ENCODE data around the gene VIPR1. TPM values are rescaled to one million over a fixed set of nuclear protein-coding genes. Genes with fewer than 3 reads are reported as not detected.
"Not testable (repeated sequence)": the region's sequence is repeated elsewhere in the genome, so short reads cannot be mapped to it uniquely, and the experiment has no call there.

Gene VIPR1
- total RNA-seq, 2 experiments from 2014 or later = 6.6 to 6.7 TPM

- DNase-seq (peak; percentile 45), ATAC-seq (peak; percentile 98)
- POLR2A ChIA-PET = no interaction called here
- H3K9me3 Mint-ChIP-seq (ENCODE audit: low read depth) = no peaks in the 10 kb centered on the region
- H3K4me3 Mint-ChIP-seq = peak overlapping the region; percentile 22
- intact Hi-C loops (cut with DNase I, micrococcal nuclease) = loop anchor here (1.0 kb wide), 2 partner anchors 26 to 82 kb away; no protein-coding TSS in a partner anchor
- H3K36me3 Mint-ChIP-seq (ENCODE audit: low read depth) = peaks cover 46% of the 10 kb centered on the region
- H3K27ac Mint-ChIP-seq = peak overlapping the region; percentile 86
- no peaks in the 10 kb centered on the region for H3K27me3 Mint-ChIP-seq
- CTCF ChIA-PET = interaction anchor here (0.7 to 1.3 kb wide), 3 partner anchors 27 to 54 kb away, joined by 3 to 6 read pairs (median 3); partner anchors contain the start of gene VIPR1
- H3K4me1 Mint-ChIP-seq = peaks cover 32% of the 10 kb centered on the region
Observed at GRCh38 chr3:42556089-42556632, 53.7 kb downstream of the VIPR1 start.

- intact Hi-C loops (cut with DNase I, micrococcal nuclease) = loop anchor here (1.0 kb wide), 2 partner anchors 25 to 81 kb away; no protein-coding TSS in a partner anchor
- H3K4me3 Mint-ChIP-seq = peak overlapping the region; percentile 22
- POLR2A ChIA-PET; H3K27me3 Mint-ChIP-seq; DNase-seq; H3K9me3 Mint-ChIP-seq (ENCODE audit: low read depth): not testable (repeated sequence)
- H3K27ac Mint-ChIP-seq = peak overlapping the region; percentile 86
- H3K36me3 Mint-ChIP-seq (ENCODE audit: low read depth) = peaks cover 46% of the 10 kb centered on the region
- H3K4me1 Mint-ChIP-seq = peaks cover 33% of the 10 kb centered on the region
- CTCF ChIA-PET = interaction anchor here (0.9 to 1.3 kb wide), 4 partner anchors 25 to 55 kb away, joined by 3 to 6 read pairs (median 4); partner anchors contain the start of genes SEC22C and VIPR1
- ATAC-seq = peak; percentile 5
Observed at GRCh38 chr3:42556817-42557216, 54.4 kb downstream of the VIPR1 start.

DNA sequence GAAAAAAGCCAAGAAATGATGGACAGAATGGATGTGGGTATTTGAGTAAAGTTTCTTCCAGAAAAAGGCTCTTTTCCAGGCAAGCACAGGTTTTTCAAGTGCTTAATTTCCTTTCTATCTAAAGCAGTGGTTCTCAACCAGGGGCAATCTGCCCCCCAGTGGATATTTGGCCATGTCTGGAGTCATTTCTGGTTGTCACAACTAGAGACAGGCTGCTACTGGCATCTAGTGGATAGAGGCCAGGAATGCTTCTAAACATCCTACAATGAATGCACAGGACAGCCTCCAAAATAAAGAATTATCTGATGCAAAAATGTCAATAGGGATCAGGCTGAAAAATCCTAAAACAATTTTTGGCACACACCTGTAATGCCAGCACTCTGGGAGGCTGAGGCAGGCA is 55.4 kb downstream of the VIPR1 start:
- ATAC-seq (no peak), DNase-seq (peak; percentile 25)
- Mint-ChIP-seq H3K4me1 (peaks cover 39% of the 10 kb centered on the region), H3K36me3 (ENCODE audit: low read depth) (peaks cover 47% of the 10 kb centered on the region), H3K27me3 (no peaks in the 10 kb centered on the region), H3K4me3 (no peak overlapping the region), H3K27ac (no peak overlapping the region), H3K9me3 (ENCODE audit: low read depth) (no peaks in the 10 kb centered on the region)
- CTCF ChIA-PET = interaction anchor here (0.7 to 1.4 kb wide), 4 partner anchors 10 to 56 kb away, joined by 3 to 5 read pairs (median 4); partner anchors contain the start of gene VIPR1
- POLR2A ChIA-PET = no interaction called here
- intact Hi-C loops (cut with DNase I, micrococcal nuclease) = no loop called here

DNA sequence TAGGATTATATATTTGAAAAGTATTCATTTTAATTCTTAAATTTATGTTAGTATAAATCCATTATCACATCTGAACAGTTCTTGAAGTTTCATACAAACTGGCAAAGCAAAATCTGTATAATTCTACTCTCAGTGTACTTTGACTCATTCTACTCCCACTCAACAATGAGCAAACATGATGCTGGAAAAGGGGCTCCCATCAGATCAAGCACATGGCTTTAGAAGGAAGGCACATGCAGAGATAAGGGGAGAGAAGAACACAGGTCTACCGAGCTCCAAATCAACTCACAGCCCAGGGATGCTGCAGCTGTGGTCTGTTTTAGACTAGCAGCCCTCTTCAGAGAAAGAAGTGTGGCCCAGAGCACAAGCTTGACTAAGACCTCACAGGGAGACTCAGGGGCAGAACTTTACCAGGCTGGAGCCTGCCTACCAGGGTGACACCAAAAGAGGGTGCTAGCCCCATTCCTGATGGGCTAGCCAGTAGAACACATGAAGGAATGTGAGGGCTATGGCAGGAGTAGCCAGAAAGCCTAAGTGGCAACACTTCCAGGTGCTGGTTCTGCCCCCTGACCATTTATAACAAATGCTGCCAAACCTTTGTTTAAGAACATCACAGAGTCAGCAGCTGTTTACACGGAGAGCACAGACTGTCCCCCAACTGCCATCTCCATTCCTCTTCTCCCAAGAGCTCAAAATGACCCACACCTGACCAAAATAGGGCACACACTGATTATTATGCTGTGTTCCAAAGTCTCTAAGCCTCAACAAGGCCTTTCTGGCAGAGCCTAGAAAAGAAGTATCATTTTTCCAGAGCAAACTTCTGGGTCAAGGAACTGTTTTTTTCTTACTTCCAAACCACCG is 59.8 kb downstream of the VIPR1 start:
- peaks cover 23% of the 10 kb centered on the region for H3K36me3 Mint-ChIP-seq (ENCODE audit: low read depth)
- peak; percentile 42 for ATAC-seq
- H3K4me1 Mint-ChIP-seq = peaks cover 15% of the 10 kb centered on the region
- intact Hi-C loops (cut with DNase I, micrococcal nuclease) = no loop called here
- no peaks in the 10 kb centered on the region for H3K9me3 Mint-ChIP-seq (ENCODE audit: low read depth)
- no peak for DNase-seq
- H3K4me3 Mint-ChIP-seq = no peak overlapping the region
- H3K27me3 Mint-ChIP-seq = no peaks in the 10 kb centered on the region
- POLR2A ChIA-PET = no interaction called here
- peak overlapping the region; percentile 83 for H3K27ac Mint-ChIP-seq
- CTCF ChIA-PET = interaction anchor here (0.6 to 1.4 kb wide), 5 partner anchors 10 to 315 kb away, joined by 3 to 6 read pairs (median 3); no protein-coding TSS in a partner anchor

- CTCF ChIA-PET = no interaction called here
Observed at GRCh38 chr3:42569593-42570142, 67.2 kb downstream of the VIPR1 start.

GRCh38 chr3:42572278-42572677 is 69.8 kb downstream of the VIPR1 start:
- Mint-ChIP-seq H3K4me1 (peaks cover 16% of the 10 kb centered on the region), H3K36me3 (ENCODE audit: low read depth) (peaks cover 51% of the 10 kb centered on the region), H3K27me3 (no peaks in the 10 kb centered on the region), H3K4me3 (no peak overlapping the region), H3K9me3 (ENCODE audit: low read depth) (peaks cover 14% of the 10 kb centered on the region), H3K27ac (peak overlapping the region; percentile 28)
- peak; percentile 33 for DNase-seq
- ATAC-seq = peak; percentile 71
- ChIA-PET POLR2A (no interaction called here), CTCF (interaction anchor here (0.6 to 1.5 kb wide), 5 partner anchors 9 to 803 kb away, joined by 3 to 6 read pairs (median 3); no protein-coding TSS in a partner anchor)
- intact Hi-C loops (cut with DNase I, micrococcal nuclease) = no loop called here

More at GRCh38 chr3:42569593-42570142, 67.2 kb downstream of the VIPR1 start:
- Mint-ChIP-seq H3K27ac (no peak overlapping the region), H3K27me3 (no peaks in the 10 kb centered on the region), H3K36me3 (ENCODE audit: low read depth) (peaks cover 40% of the 10 kb centered on the region), H3K9me3 (ENCODE audit: low read depth) (peaks cover 6% of the 10 kb centered on the region), H3K4me1 (peaks cover 6% of the 10 kb centered on the region), H3K4me3 (no peak overlapping the region)
- DNase-seq (no peak), ATAC-seq (no peak)
- POLR2A ChIA-PET = interaction anchor here (0.6 kb wide), 1 partner anchor 516 kb away, joined by 4 read pairs; no protein-coding TSS in a partner anchor
- intact Hi-C loops (cut with DNase I, micrococcal nuclease) = no loop called here

GRCh38 chr3:42575137-42575741 is 72.8 kb downstream of the VIPR1 start:
- intact Hi-C loops (cut with DNase I, micrococcal nuclease) = no loop called here
- H3K9me3 Mint-ChIP-seq (ENCODE audit: low read depth) = peaks cover 14% of the 10 kb centered on the region
- peaks cover 51% of the 10 kb centered on the region for H3K36me3 Mint-ChIP-seq (ENCODE audit: low read depth)
- ChIA-PET POLR2A (interaction anchor here (0.7 kb wide), 1 partner anchor 564 kb away, joined by 3 read pairs; no protein-coding TSS in a partner anchor), CTCF (no interaction called here)
- ATAC-seq (no peak), DNase-seq (no peak)
- no peak overlapping the region for H3K27ac Mint-ChIP-seq
- no peaks in the 10 kb centered on the region for H3K27me3 Mint-ChIP-seq
- peaks cover 33% of the 10 kb centered on the region for H3K4me1 Mint-ChIP-seq
- H3K4me3 Mint-ChIP-seq = no peak overlapping the region

DNA sequence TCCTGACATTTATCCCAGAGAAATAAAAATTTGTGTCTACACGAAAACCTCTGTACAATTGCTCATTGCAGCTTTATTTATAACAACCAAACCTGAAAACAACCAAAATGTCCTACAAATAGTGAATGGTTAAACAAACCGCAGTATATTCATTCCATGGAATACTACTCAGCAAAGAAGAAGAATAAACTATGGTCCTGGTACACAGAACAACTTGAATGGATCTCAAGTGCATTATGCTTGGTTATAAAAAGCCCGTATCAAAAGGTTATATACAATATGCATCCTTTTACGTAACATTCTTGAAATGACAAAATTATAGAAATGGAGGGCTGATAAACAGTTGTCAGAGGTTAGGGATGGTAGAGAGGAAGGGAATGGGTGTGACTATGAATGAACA is 75.6 kb downstream of the VIPR1 start:
- DNase-seq (no peak), ATAC-seq (no peak)
- no peak overlapping the region for H3K27ac Mint-ChIP-seq
- no peak overlapping the region for H3K4me3 Mint-ChIP-seq
- H3K4me1 Mint-ChIP-seq = peaks cover 45% of the 10 kb centered on the region
- ChIA-PET POLR2A (no interaction called here), CTCF (interaction anchor here (0.6 to 1.5 kb wide), 5 partner anchors 17 to 180 kb away, joined by 3 to 4 read pairs (median 3); no protein-coding TSS in a partner anchor)
- peaks cover 14% of the 10 kb centered on the region for H3K9me3 Mint-ChIP-seq (ENCODE audit: low read depth)
- H3K27me3 Mint-ChIP-seq = no peaks in the 10 kb centered on the region
- H3K36me3 Mint-ChIP-seq (ENCODE audit: low read depth) = peaks cover 41% of the 10 kb centered on the region
- intact Hi-C loops (cut with DNase I, micrococcal nuclease) = no loop called here

- ChIA-PET POLR2A (interaction anchor here (0.6 to 1.2 kb wide), 3 partner anchors 12 to 46 kb away, joined by 3 to 6 read pairs (median 5); partner anchors contain the start of gene NKTR), CTCF (interaction anchor here (1.2 kb wide), 2 partner anchors 23 to 58 kb away, joined by 3 to 4 read pairs; no protein-coding TSS in a partner anchor)
- Mint-ChIP-seq H3K4me1 (peaks cover 50% of the 10 kb centered on the region), H3K36me3 (ENCODE audit: low read depth) (peaks cover 30% of the 10 kb centered on the region)
- H3K27me3 Mint-ChIP-seq; H3K4me3 Mint-ChIP-seq; H3K27ac Mint-ChIP-seq; DNase-seq; H3K9me3 Mint-ChIP-seq (ENCODE audit: low read depth); intact Hi-C loops (cut with DNase I, micrococcal nuclease); ATAC-seq: not testable (repeated sequence)
Observed at GRCh38 chr3:42579346-42579745, 76.9 kb downstream of the VIPR1 start.

DNA sequence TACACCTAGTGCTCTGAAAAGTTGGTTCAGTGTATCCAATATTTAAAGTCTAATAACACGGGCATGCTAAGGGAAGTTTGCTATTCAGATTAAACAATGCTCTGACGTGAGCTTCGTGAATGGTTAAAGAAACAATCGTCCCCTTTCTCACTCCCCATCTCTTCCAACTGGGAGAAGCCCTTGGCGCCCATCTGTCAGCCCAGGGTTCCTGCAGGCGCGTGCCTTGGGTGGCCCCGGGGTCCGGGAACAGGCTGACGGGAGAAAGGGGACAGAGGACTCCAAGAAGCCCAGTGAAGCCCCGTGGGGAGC is 78.9 kb downstream of the VIPR1 start:
- Mint-ChIP-seq H3K36me3 (ENCODE audit: low read depth) (peaks cover 15% of the 10 kb centered on the region), H3K4me1 (peaks cover 46% of the 10 kb centered on the region), H3K4me3 (peak overlapping the region; percentile 81), H3K27ac (peak overlapping the region; percentile 86), H3K9me3 (ENCODE audit: low read depth) (no peaks in the 10 kb centered on the region), H3K27me3 (no peaks in the 10 kb centered on the region)
- no peak for ATAC-seq
- ChIA-PET CTCF (interaction anchor here (1.0 to 4.0 kb wide), 9 partner anchors 9 to 63 kb away, joined by 3 to 24 read pairs (median 4); partner anchors contain the start of genes NKTR and SS18L2), POLR2A (interaction anchor here (0.5 to 2.6 kb wide), 3 partner anchors 8 to 30 kb away, joined by 4 to 16 read pairs (median 7); partner anchors contain the start of gene SS18L2)
- no peak for DNase-seq
- intact Hi-C loops (cut with DNase I, micrococcal nuclease) = no loop called here

Data from activated CD4-positive, alpha-beta T cell treated with anti-CD3 and anti-CD28 coated beads for 36 hours (primary cell).